GM19468 (cell line): Measurements from ENCODE around the gene USP15.

Source experiments
- ATAC-seq: cut with Tn5 transposase; IDR thresholded peaks from one replicate; pipeline ENCODE4 v1.9.1; 2021; ENCODE audit warnings: mild to moderate bottlenecking, moderate library complexity, moderate number of reproducible peaks; ENCODE audit not compliant: unreplicated experiment; ENCODE audit errors: extremely low read depth

USP15 gene

DNA sequence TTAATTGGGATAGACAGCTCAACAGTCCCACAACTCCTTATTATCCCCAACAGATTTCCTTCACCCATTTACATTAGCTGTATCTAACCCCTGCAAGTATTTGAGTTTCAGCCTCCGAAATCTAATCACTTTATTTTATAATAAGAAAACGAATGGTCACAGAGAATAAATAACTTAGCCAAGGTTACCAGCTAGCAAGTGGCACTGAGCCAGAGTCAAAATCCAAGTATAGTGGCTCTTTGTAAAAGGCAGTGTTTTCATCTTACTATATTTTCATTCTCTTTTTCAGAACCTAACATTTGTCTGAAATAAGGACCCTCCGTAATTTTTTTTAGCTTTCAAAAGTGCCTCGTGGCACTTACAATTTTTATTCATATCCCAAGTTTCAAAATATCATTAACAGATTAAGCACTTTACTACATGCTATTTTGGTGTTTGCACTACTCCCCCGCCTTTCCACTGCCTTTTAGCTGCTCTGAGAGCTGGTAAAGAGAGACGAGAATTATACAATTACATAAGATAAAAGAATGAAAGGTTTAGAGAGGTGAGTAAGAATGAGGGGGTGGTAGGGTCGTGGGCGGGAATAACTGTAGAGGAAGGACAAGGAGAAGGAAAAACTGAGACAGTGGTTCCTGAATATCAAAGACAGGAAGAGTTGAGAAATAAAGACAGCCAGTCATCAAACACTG is 3.7 kb upstream of the USP15 start:
- ATAC-seq = no peak

DNA sequence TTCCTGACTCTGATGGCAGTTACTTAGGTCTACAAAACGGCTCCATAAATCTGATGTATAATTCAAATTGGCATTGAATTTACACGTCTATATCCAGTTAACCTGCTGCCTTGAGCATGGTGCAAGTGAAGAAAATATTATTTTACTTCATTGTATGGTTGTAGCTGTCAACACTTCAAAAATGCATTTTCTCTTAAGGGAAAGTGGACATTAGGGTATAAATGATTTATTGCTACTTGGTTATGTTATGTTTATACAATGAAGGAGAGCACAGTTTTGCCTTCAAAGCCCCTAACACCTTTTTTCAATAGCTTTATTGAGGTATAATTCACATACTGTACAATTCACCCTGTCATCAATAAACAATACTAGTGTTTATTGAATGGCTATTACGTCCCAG is 2.0 kb upstream of the USP15 start:
- no peak for ATAC-seq

DNA sequence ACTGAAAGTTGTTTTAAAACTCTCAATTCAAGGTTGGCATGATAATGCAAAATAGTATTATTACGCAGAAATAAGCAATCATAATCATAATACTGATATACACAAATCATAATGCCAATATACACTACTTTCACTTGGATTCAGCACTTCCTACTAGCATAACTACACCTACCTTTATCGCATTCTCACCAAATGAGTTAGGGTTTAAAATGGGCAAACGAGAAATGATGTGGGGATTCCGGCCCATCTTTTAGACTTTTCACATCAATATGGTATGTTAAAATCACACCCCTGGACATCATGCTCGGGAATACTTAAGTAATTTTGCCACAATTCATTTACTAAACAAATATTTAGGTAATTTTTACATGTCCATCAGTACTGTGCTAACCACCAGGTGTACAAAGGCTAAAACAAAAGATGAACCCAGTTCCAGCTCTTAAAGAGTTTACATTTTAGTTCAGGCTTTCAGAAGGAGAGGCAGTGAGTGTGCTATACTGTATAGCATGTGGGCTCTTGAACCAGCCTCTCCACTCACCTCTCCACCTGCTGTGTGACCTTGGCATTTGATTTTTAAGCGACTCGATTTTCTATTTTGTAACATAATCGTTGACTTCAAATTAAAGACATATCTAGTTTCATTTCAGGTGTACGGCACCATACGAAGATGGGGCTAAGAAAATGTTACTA is 1.1 kb upstream of the USP15 start:
- no peak for ATAC-seq

DNA sequence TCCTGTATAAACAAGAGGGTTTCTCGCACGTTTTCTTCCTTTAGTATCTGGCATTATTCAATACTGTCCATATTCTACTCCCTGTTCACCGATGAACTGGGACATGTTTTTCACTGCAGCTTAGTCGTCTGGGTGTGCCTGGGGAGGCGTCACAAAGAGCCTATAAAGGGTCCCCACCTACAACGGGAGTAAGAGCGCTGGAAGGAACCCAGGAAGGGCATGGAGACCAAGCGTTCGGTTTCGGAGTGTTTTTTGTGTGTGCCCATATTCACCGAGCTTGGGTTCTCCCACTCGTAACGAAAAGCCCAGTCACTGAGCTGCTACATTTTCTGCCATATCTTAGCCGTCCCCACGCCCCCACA is 592 bp upstream of the USP15 start:
- peak; percentile 1 for ATAC-seq

DNA sequence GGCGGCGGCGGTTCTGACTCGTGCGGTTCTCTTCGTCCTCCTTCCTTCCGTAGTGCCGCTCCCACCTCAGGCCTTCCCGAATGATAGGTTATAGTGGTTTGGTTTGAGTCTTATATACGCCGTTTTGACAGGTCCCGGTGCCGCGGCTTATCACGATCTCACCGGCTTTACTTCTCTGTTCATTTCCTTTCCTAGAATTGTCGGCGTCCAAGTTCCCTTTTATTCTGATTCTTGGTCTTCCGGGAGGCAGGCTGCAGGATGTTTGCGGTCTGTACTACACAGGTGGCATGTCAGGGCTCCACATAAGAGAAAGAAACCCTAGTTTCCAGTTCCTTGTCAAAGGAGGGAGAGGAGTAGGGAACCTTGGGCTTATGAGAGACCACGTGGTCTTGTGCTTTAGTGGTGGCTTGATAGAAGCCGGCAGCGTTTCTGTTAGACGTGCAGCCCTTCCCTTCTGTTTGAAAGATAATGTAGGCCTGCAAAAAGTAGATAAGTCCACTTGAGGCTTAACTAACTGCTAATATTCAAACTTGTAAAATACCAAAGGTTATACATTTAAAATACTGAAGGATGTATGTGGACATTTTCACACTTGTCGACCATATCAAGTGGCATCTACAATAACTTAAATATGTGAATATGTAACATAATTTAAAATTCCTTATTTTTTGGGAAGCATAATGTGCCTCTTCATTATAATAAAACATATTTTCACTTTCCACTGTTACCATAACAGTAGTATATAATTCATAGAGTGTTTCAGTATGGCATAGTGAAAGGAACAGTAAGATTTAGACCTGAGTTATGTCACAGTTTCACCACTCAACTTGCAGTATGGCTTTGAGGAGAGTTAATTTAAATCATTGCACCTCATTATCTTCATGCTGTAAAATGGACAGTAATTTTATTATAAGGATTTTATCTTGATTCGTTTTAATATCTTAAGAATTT is 804 bp downstream of the USP15 start:
- peak; percentile 30 for ATAC-seq

DNA sequence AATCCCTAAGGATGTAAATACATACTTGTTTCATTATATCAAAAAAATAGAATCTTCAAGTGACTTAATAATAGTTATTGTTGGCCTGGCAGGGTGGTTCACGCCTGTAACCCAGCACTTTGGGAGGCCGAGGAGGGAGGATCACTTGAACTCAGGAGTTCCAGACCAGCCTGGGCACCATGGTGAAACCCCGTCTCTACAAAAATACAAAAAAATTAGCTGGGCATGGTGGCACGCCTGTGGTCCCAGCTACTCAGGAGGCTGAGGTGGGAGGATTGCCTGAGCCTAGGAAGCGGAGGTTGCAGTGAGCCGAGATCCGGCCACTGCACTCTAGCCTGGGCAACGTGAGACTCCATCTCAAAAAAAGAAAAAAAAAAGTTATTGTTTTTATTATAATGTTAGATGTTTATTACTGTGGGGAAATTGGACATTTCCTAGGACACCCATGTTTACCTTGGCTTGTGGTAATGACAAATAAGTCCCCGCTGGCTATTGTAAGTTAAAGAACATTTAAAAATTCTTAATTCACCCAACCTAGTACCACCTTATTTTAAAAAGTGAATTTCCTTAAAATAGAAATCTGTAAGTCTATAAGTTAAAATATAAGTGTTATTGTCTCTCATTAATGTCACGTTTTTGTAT is 1.8 kb downstream of the USP15 start:
- ATAC-seq = no peak

DNA sequence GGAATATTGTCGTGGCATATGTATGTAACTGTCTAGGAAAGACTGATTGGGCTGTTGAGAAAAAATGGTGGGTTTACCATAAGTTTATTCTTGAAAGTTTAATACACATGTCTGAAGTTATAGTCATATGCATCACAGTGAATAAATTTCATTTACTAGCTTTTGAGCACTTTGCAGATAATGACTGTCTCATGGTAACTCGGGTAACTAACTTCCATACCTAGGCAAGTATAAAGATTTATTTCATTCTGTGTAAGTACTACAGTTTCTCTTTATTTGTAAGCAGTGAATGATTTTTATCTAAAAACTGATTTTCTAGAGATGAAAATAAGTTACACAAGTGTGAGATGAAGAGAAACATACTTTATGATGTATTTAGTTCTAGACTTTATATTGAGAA is 3.0 kb downstream of the USP15 start:
- ATAC-seq = no peak

DNA sequence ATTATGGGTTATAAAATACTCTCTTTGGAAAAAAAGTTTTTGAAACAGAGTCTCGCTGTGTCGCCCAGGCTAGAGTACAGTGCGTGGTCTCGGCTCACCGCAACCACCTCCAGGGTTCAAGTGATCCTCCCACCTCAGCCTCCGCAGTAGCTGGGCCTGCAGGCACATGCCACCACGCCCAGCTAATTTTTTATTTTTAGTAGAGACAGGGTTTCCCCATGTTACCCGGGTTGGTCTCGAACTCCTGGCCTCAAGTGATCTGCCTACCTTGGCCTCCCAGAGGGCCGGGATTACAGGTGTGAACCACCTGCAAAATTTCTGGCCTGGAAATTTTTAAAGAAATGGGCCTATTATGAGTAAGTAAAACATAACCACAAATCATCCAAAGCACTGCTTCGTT is 3.8 kb downstream of the USP15 start:
- no peak for ATAC-seq

DNA sequence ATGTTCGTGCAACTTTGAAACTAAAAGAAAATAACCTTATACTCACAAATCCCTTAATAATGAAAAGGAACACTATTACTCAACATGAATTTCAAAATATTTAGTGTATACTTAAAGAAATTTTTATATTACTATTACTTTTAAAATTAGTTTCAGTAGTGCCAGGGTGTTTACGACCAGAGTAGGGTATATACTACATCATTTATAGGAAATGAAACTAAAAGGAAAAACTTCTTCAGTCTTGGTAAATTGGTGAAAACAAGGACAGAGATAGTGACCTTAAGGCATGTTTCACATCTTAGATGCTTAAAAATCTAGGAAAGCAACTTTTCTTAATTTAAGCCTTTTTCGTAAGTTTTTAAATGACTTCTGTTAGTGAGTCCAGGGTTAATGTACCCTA is 4.5 kb downstream of the USP15 start:
- no peak for ATAC-seq

DNA sequence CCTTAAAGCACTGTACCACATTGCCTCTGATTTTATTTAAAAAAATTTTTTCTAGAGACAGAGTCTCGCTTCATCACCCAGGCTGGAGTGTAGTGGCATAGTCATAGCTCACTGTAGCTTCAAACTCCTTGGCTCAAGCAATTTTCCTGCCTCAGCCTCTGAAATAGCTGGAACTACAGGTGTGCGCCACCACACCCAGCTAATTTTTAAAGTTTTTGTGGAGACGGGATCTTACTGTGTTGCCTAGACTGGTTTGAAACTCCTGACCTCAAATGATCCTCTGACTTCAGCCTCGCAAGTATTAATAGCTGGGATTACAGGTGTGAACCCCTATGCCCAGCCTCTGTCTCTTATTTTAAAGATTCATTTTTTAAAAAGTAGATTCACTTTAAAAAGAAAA is 5.3 kb downstream of the USP15 start:
- no peak for ATAC-seq

DNA sequence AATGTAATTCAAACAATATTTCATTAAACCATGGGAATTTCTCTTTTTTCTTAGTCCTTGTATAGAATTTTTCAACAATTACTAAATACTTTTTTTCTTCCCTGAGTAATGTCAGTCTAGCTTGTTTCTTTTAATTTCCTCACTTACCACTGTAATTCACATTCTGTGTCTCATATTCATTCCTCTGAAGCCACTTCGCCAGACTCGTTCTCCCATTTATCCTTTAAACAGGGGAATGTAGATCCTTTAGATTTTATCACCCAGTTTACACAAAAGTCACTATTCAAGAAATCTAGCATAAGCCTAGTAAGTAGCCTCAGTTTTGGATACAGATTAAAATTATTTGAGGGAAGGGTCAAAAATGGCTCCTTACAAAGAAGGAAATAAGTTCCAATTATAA is 6.8 kb downstream of the USP15 start:
- no peak for ATAC-seq

DNA sequence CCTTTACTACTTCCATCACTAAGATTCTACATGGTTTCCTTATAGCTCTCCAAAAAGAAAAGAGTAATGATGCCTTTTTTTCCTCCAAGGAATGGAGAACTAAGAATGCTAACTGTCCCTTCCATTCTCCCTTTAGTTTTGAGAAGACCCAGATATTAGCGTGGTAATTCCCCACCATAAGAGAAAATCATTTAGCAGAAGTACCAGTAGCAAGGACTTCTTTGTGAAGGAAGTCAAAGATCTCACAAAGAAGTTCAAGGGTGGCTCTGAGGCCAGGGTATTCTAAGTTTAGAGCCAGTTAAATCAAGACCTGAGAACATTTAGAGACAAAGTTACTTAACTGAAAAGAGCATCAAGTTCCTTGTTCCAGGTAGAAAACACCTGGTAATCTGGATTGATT is 7.3 kb downstream of the USP15 start:
- ATAC-seq = no peak

DNA sequence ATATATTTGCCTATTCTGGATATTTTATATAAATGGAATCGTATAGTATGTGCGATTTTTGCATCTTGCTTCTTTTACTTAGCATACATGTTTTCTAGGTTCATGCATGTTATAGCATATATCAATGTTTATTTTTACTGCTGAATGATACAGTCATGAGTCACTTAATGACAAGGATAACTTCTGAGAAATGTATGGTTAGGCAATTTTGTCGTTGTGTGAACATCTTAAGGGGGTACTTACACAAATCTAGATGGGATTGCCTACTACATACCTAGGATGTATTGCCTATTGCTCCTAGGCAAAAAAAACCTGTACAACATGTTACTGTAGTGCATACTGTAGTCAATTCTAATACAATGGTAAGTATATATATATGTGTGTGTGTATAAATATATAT is 8.8 kb downstream of the USP15 start:
- no peak for ATAC-seq

DNA sequence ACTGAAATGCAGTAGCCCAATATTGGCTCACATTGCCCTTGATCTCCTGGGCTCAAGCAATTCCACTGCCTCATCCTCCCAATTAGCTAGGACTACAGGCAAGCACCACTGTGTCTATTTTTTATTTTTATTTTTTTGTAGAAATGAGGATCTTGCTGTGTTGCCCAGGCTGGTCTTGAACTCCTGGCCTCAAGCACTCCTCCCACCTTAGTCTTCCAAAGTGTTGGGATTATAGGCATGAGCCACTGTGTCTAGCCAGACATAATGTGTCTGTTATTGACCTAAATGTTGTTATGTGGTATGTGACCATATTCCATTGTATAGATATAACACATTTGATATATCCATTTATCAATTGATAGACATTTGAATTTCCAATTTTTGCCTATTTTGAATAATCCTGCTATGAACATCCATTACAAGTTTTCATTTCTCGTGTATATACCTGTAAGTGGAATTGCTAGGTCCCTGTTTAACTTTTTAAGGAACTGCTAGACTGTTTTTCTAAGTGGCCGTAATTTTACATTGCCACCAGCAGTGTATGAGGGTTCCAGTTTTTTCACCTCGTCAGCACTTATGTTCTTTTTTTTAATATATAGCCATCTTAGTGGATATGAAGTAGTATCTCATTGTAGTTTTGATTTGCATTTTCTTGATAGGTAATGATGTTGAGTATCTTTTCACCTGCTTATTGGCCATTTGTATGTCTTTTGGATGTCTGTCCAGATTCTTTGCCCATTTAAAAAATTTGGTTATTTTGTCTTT is 9.4 kb downstream of the USP15 start:
- no peak for ATAC-seq

DNA sequence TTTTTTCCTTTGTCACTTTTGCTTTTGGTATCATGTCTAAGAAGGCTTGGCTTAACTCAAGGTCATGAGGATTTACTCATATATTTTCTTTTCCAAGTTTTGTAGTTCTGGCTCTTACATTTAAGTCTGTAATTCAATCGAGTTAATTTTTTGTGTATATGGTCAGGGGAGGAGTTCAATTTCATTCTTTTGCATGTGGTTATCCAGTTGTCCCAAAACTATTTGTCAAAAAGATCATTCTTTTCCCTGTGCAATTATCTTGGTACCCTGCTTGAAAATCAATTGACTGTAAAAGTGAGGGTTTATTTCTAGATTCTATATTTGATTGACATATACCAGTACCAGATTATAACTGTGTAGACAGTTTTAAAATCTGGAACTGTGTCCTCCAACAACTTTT is 10.2 kb downstream of the USP15 start:
- ATAC-seq = no peak

DNA sequence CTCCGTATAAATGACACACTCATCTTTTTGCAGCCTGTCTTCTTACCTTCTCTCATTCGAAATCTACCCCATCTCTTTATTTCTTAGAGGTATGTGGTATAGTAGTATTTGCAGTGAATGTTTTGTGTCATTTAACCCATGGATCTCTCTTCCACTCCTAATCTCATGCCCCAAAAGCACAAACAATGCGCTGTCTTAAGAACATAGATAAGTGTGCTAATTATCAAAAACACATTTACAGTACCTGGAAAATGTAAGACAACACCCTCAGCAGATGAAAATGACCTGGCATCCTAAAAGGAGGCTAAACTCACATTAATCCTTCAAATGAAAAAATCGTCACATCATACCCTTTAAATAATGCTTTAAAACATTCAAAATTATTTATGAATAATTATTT is 10.7 kb downstream of the USP15 start:
- no peak for ATAC-seq

DNA sequence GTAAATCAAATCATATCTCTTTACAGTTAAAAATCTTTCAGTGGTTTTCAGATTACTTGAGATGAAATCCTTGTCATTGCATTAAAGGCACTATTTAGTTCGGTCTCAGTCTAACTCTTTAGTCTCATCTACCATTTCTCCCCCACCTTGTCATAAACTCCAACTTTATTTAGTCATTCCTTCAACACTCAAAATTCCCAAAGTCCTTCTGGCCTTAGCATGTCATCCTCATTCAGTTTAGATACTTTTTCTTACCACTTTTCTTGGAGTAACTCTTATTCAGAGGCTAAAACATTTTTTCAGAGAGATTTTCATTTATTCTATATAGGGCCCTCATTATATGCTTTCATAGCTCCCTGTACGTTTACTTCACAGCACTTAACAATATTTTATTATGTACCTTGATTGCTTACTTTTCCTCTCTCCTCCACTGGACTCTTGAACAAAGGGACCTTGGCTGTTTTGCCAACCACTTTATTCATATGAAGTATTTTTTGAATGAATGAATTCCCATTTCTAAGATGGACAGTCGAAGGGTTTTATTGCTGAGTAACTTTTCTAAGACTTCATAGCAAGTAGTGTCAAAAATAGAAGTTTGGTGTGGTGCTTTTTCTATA is 12.8 kb downstream of the USP15 start:
- no peak for ATAC-seq

DNA sequence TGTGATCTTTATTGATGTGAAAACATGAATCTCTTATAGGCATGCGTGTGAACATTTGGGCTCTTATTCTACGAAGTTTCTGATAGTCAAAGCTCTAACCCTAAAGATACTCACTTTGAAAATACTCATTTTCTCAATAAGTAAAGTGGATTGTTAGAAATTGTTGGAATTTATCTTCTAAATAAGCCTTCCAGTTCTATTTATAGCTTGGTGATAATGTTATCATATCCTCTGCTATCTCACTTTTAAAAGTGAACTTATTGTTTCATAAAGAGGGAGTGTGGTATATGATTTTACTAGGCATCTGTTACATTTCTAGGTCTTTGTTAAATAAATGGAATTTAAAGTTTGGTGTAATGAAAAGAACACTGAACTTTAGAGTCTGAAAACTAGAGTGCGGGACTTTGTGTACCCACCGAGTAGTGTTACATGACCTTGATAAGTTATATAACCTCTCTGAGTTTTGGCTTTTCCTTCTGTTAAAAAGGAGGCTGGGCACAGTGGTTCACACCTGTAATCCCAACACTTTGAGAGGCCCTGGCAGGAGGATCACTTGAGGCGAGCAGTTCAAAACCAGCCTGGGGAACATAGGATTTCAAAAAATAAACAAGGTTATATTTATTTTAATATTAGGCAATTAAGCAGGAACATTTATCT is 13.6 kb downstream of the USP15 start:
- ATAC-seq = no peak

DNA sequence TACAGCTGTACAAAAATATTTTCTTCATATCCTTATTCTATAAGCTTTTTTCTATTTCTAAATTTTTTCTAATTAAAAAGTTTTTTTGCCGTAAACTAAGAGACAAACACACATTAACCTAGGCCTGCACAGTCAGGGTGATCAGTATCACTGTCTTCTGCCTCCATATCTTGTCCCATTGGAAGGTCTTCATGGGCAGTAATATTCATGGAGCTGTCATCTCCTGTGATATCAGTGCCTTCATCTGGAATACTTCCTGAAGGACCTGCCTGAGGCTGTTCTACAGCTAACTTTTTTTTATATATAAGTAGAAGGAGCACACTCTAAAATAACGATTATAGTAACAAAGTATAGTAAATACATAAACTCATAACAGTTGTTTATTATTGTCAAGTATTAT is 17.8 kb downstream of the USP15 start:
- ATAC-seq = no peak
